Activated naive CD4-positive, alpha-beta T cell treated with anti-CD3 and anti-CD28 coated beads for 36 hours (primary cell): Measurements from ENCODE around the gene MEF2C. TPM values are rescaled to one million over a fixed set of nuclear protein-coding genes. Genes with fewer than 3 reads are reported as not detected.

ENCODE experiments used
- CTCF ChIA-PET: fragments of 350-600 bp; sonication (Branson Sonifier 250); formaldehyde crosslinking; loops from one replicate; lab custom pipeline; 2021; ENCODE audit warnings: antibody characterized with exemption; lab: Charles Lee
- DNase-seq: peaks from one replicate; pipeline ENCODE4 v3.0.0-alpha.2; 2020
- H3K27ac Mint-ChIP-seq: one replicate; pipeline ENCODE4 v1.8.0; 2021; ENCODE audit warnings: mild to moderate bottlenecking, mixed read lengths
- H3K27me3 Mint-ChIP-seq: one replicate; pipeline ENCODE4 v1.8.0; 2021; ENCODE audit warnings: low read depth, mixed read lengths
- H3K36me3 Mint-ChIP-seq: one replicate; pipeline ENCODE4 v1.8.0; 2021; ENCODE audit warnings: low read depth, mixed read lengths
- H3K4me1 Mint-ChIP-seq: one replicate; pipeline ENCODE4 v1.8.0; 2021; ENCODE audit warnings: low read depth, mixed read lengths
- H3K4me3 Mint-ChIP-seq: one replicate; pipeline ENCODE4 v1.8.0; 2021; ENCODE audit warnings: mild to moderate bottlenecking, moderate library complexity, mixed read lengths
- H3K9me3 Mint-ChIP-seq: one replicate; pipeline ENCODE4 v1.8.0; 2021; ENCODE audit warnings: mixed read lengths
- intact Hi-C: fragments of 100-400 bp; cut with micrococcal nuclease; formaldehyde crosslinking; loops from one replicate; pipeline ENCODE4 v1.15.1; 2023
- total RNA-seq, 2 experiments: library from RNA; stranded (reverse); gene quantifications; one replicate each; pipeline ENCODE4 v1.2.3, GENCODE V29; 2021

Gene MEF2C
- total RNA-seq, 2 experiments from 2014 or later: not detected

GRCh38 chr5:88758591-88758990 lies 124.4 kb downstream of the MEF2C start:
- no peak overlapping the region for H3K27ac Mint-ChIP-seq
- intact Hi-C loops: no loop called here
- peaks cover 38% of the 10 kb centered on the region for H3K27me3 Mint-ChIP-seq
- no peak for DNase-seq
- H3K4me3 Mint-ChIP-seq: no peak overlapping the region
- H3K4me1 Mint-ChIP-seq: peaks cover 2% of the 10 kb centered on the region
- no peaks in the 10 kb centered on the region for H3K36me3 Mint-ChIP-seq
- CTCF ChIA-PET: interaction anchor here (0.6 kb wide), 1 partner anchor 31 kb away, joined by 3 read pairs; no protein-coding TSS in a partner anchor
- no peaks in the 10 kb centered on the region for H3K9me3 Mint-ChIP-seq

DNA sequence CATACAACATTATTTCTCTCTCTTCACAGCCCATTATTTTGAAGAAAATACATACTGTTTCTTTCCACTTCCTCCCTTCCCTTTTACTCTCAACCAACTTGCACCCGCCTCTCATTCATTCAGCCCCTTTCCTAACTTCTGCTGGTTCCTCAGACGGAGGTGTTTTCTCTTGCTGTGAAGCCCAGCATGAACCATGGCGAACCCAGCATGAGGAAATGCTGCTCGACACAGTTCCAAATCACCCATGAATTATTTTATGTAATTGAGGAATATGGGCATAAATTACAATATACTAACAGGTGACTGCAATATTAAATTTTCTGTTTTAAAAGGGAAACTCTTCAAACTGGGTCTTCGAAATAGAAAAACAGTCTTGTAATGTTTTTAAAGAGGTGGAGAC lies 124.8 kb downstream of the MEF2C start:
- no peak overlapping the region for H3K4me3 Mint-ChIP-seq
- H3K4me1 Mint-ChIP-seq: peaks cover 2% of the 10 kb centered on the region
- no peaks in the 10 kb centered on the region for H3K9me3 Mint-ChIP-seq
- CTCF ChIA-PET: interaction anchor here (0.6 kb wide), 1 partner anchor 30 kb away, joined by 3 read pairs; no protein-coding TSS in a partner anchor
- no peak overlapping the region for H3K27ac Mint-ChIP-seq
- no peaks in the 10 kb centered on the region for H3K36me3 Mint-ChIP-seq
- intact Hi-C loops: no loop called here
- H3K27me3 Mint-ChIP-seq: peaks cover 40% of the 10 kb centered on the region
- no peak for DNase-seq

DNA sequence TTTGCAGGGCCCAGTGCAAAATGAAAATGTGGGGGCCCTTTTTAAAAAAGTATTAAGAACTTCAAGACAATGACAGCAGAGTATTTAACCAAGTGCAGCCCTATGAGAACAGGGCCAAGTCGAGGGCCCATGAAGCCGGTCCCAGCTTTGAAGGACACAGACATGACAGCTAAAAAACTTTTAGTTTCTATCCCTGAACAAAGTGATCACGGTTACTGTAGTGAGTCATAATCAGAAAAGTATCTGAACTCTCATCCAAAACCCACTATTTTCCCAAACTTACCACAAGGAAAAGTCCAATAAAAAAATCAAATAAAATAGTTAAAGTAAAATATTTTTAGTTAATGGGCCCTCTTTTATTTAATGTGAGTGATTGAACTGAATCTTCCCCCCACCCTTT lies 126.0 kb downstream of the MEF2C start:
- intact Hi-C loops: no loop called here
- CTCF ChIA-PET: interaction anchor here (0.6 kb wide), 1 partner anchor 224 kb away, joined by 3 read pairs; no protein-coding TSS in a partner anchor
- Mint-ChIP-seq H3K36me3 (no peaks in the 10 kb centered on the region), H3K4me3 (no peak overlapping the region), H3K27me3 (peaks cover 40% of the 10 kb centered on the region), H3K27ac (no peak overlapping the region), H3K4me1 (peaks cover 2% of the 10 kb centered on the region), H3K9me3 (no peaks in the 10 kb centered on the region)
- DNase-seq: no peak

DNA sequence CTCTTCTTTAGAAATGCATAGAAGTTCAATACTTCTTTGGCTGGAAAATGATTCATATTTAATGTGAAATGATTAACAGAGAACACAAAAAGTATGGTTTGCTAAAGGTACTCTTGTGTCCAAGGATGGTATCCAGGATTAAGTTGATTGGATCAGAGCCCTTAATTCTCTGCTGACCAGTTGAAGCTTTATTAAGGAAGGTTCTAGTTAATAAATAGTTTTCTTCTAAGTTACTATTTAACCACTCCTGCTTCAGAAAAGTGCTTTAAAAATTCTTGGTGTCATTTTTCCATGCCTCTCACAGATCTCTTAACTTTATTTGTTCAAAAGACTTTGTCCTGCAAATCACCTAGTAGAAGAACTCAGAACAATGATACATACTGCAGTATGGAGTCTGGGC lies 134.3 kb downstream of the MEF2C start:
- Mint-ChIP-seq H3K4me3 (no peak overlapping the region), H3K36me3 (no peaks in the 10 kb centered on the region), H3K4me1 (peaks cover 6% of the 10 kb centered on the region), H3K27ac (no peak overlapping the region), H3K9me3 (no peaks in the 10 kb centered on the region), H3K27me3 (peaks cover 10% of the 10 kb centered on the region)
- no peak for DNase-seq
- intact Hi-C loops: no loop called here
- CTCF ChIA-PET: no interaction called here

DNA sequence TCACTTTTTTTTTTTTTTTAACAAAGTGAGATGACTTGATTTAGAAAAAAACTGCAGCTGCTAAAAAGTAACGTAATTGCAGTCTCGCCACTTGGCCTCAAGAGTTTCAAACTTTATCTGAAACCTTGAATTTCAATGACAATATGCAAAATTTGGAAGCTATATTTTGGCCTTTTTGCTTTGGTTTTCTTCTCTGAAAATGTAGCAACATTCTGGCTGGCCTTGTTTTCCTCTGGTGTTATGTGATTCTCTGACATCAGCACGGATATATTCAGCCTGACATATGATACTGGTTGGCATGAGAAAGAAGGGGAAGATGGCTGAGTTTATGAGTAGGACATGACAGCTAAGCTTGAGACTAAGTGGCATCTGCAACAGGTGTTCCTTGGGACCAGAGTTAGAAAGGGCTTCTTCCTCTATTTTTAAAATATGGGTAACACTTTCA lies 136.5 kb downstream of the MEF2C start:
- CTCF ChIA-PET: no interaction called here
- Mint-ChIP-seq H3K36me3 (no peaks in the 10 kb centered on the region), H3K9me3 (no peaks in the 10 kb centered on the region), H3K4me1 (peaks cover 2% of the 10 kb centered on the region), H3K27me3 (peaks cover 6% of the 10 kb centered on the region), H3K4me3 (no peak overlapping the region), H3K27ac (no peak overlapping the region)
- intact Hi-C loops: no loop called here
- no peak for DNase-seq

DNA sequence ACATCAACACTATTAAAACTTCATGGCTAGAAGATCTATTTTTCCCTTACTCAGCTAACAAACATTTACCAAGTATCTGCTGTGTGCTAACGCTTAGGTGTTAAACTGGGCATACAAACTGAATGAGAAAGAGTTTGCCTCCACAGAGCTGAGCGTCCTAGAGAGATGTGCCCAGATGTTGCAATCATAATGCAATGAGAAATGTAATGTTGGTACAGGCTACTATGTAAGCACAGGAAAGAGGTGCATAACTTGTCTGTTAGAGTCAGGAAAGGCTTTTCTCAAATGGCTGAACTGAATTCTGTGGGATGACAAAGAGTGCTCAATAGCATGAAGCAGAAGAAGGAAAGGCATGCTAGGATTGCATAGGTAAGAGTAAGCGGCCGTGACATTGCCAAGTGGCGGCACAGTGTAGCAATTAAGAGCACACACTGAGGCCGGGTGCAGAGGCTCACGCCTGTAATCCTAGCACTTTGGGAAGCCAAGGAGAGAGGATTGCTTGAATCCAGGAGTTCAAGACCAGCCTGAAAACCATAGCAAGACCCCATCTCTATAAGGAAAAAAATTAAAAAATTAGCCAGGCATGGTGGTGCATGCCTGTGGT lies 137.8 kb downstream of the MEF2C start:
- Mint-ChIP-seq H3K4me1 (no peaks in the 10 kb centered on the region), H3K36me3 (no peaks in the 10 kb centered on the region)

DNA sequence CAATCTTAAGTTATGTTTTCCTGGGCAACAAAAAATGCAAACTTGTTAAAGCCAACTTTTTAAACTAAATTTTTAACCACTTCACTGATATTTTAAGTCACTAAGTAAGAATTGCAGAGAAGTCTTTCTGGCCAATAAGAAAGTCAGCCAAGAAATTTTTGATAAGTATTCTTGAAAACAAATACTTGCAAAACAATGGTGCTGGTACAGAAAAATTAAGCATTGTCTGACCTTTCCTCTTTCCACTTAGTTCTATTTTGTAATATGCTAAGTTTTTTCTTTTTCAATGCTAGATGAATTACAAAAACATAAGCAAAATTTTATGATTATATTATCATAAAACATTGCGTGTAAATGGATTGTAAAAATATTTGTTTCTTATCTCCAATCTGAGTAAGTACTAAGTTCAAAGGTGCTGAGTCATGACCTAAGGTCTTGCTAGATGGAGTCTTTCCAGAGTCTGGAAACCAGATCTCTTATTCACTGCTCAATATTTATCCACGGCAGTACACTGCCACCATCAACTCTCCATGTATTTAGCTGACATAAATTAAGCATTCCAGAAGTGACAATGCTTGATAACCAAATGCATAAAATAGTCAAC lies 139.7 kb downstream of the MEF2C start:
- peaks cover 11% of the 10 kb centered on the region for H3K27me3 Mint-ChIP-seq
- CTCF ChIA-PET: interaction anchor here (0.7 to 1.6 kb wide), 2 partner anchors 15 to 1413 kb away, joined by 3 to 4 read pairs; no protein-coding TSS in a partner anchor
- no peaks in the 10 kb centered on the region for H3K9me3 Mint-ChIP-seq
- no peak overlapping the region for H3K4me3 Mint-ChIP-seq
- H3K4me1 Mint-ChIP-seq: no peaks in the 10 kb centered on the region
- no peaks in the 10 kb centered on the region for H3K36me3 Mint-ChIP-seq
- no peak overlapping the region for H3K27ac Mint-ChIP-seq
- intact Hi-C loops: no loop called here
- DNase-seq: no peak

More for the DNA sequence above, 137.8 kb downstream of the MEF2C start:
- no peak overlapping the region for H3K4me3 Mint-ChIP-seq
- no peak overlapping the region for H3K27ac Mint-ChIP-seq
- peaks cover 8% of the 10 kb centered on the region for H3K27me3 Mint-ChIP-seq
- intact Hi-C loops: no loop called here
- CTCF ChIA-PET: interaction anchor here (1.0 kb wide), 1 partner anchor 15 kb away, joined by 3 read pairs; no protein-coding TSS in a partner anchor
- no peak for DNase-seq
- H3K9me3 Mint-ChIP-seq: no peaks in the 10 kb centered on the region

DNA sequence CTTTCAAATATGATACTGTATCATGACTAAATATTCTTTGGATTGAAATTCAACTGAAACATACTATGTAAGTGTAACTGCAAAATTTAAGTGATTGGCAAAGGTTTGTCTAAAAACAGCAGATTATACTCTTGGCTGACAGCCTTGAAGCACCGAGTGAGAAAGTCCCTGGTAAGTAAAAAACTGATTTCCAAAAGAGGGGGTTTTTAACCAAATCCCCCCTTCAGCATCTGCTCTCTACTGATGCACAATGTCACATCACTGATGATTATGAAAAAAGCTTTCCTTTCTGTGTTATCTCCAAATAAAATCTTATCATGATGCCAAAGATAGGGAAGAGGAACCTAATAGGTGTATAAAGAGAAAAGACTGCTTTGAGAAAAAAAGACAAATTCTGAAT lies 141.0 kb downstream of the MEF2C start:
- intact Hi-C loops: no loop called here
- CTCF ChIA-PET: interaction anchor here (0.7 kb wide), 1 partner anchor 1203 kb away, joined by 3 read pairs; no protein-coding TSS in a partner anchor
- Mint-ChIP-seq H3K36me3 (no peaks in the 10 kb centered on the region), H3K9me3 (no peaks in the 10 kb centered on the region), H3K27me3 (peaks cover 20% of the 10 kb centered on the region), H3K4me1 (no peaks in the 10 kb centered on the region), H3K4me3 (no peak overlapping the region), H3K27ac (no peak overlapping the region)
- no peak for DNase-seq

GRCh38 chr5:88740604-88741185 lies 142.3 kb downstream of the MEF2C start:
- intact Hi-C loops: no loop called here
- Mint-ChIP-seq H3K27me3 (peaks cover 20% of the 10 kb centered on the region), H3K4me1 (no peaks in the 10 kb centered on the region), H3K4me3 (no peak overlapping the region), H3K36me3 (no peaks in the 10 kb centered on the region), H3K27ac (no peak overlapping the region), H3K9me3 (no peaks in the 10 kb centered on the region)
- CTCF ChIA-PET: interaction anchor here (0.7 to 2.9 kb wide), 3 partner anchors 12 to 957 kb away, joined by 3 to 26 read pairs (median 5); no protein-coding TSS in a partner anchor
- DNase-seq: no peak

- intact Hi-C loops: no loop called here
- Mint-ChIP-seq H3K36me3 (no peaks in the 10 kb centered on the region), H3K9me3 (no peaks in the 10 kb centered on the region), H3K27ac (no peak overlapping the region), H3K4me1 (peaks cover 4% of the 10 kb centered on the region), H3K27me3 (peaks cover 15% of the 10 kb centered on the region), H3K4me3 (no peak overlapping the region)
- CTCF ChIA-PET: no interaction called here
- DNase-seq: no peak
Measured at GRCh38 chr5:88736494-88736893, 146.5 kb downstream of the MEF2C start.

- CTCF ChIA-PET: interaction anchor here (0.5 to 0.7 kb wide), 3 partner anchors 350 to 1531 kb away, joined by 3 read pairs; no protein-coding TSS in a partner anchor
- H3K4me1 Mint-ChIP-seq: peaks cover 4% of the 10 kb centered on the region
- no peak for DNase-seq
- no peaks in the 10 kb centered on the region for H3K36me3 Mint-ChIP-seq
- H3K9me3 Mint-ChIP-seq: no peaks in the 10 kb centered on the region
- intact Hi-C loops: loop anchor here (5.0 kb wide), 2 partner anchors 97 to 147 kb away; partner anchors contain the start of gene MEF2C
- H3K4me3 Mint-ChIP-seq: no peak overlapping the region
- peaks cover 10% of the 10 kb centered on the region for H3K27me3 Mint-ChIP-seq
- H3K27ac Mint-ChIP-seq: no peak overlapping the region
Measured at GRCh38 chr5:88734983-88735382, 148.0 kb downstream of the MEF2C start.

DNA sequence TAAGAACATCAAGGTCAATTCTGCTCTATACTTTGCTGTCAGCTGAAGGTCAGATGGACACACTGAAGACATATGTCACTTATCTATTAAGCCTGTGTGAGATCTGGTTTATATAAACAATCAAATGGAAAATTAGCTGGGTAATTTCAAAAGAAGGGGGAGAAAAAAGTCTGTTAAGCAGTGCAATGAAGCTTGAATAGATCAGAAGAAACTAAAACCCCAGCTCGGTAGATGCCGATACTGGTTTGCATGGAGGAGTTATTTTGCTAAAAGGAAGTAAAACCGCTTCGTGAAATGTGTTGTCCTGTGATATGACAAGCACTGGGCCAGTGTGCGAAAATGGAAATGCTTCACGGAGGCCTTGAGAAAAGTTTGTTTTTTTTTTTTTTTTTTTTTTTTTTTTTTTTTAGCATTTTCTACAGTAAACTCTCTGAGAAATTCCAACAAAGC lies 148.8 kb downstream of the MEF2C start:
- Mint-ChIP-seq H3K36me3 (no peaks in the 10 kb centered on the region), H3K4me1 (peaks cover 4% of the 10 kb centered on the region), H3K9me3 (no peaks in the 10 kb centered on the region), H3K27me3 (peaks cover 10% of the 10 kb centered on the region), H3K4me3 (no peak overlapping the region), H3K27ac (no peak overlapping the region)
- CTCF ChIA-PET: interaction anchor here (0.7 kb wide), 1 partner anchor 351 kb away, joined by 3 read pairs; no protein-coding TSS in a partner anchor
- intact Hi-C loops: loop anchor here (5.0 kb wide), 2 partner anchors 98 to 148 kb away; partner anchors contain the start of gene MEF2C
- peak; percentile 7 for DNase-seq
